ENCODE results near the gene GYPC.

Gene GYPC

GRCh38 chr2:126719833-126720351, 63.9 kb downstream of the GYPC start:
- ATAC-seq, result no peak
- TF ChIP-seq ZNF70 (CRISPR knock-in tag; IDR thresholded peaks at IDR 0.05) (no peak), ESRRG (CRISPR knock-in tag; IDR thresholded peaks at IDR 0.05) (no peak), ZFP30 (CRISPR knock-in tag; IDR thresholded peaks at IDR 0.05) (no peak), TCF4 (CRISPR knock-in tag; IDR thresholded peaks at IDR 0.05; ENCODE audit: borderline replicate concordance) (no peak), CSRNP3 (CRISPR knock-in tag; IDR thresholded peaks at IDR 0.05) (no peak), CSDC2 (CRISPR knock-in tag; IDR thresholded peaks at IDR 0.05) (no peak), ISL1 (CRISPR knock-in tag; IDR thresholded peaks at IDR 0.05) (no peak)

GRCh38 chr2:126720638-126721037, 64.7 kb downstream of the GYPC start:
- no peak for ATAC-seq
- no peak for TF ChIP-seq TCF4 (CRISPR knock-in tag; IDR thresholded peaks at IDR 0.05; ENCODE audit: borderline replicate concordance)

GRCh38 chr2:126722081-126722480, 66.1 kb downstream of the GYPC start:
- TF ChIP-seq ESRRG (CRISPR knock-in tag; IDR thresholded peaks at IDR 0.05) (no peak), ZC3H10 (CRISPR knock-in tag; IDR thresholded peaks at IDR 0.05) (no peak), OSR1 (CRISPR knock-in tag; IDR thresholded peaks at IDR 0.05) (no peak), ZNF70 (CRISPR knock-in tag; IDR thresholded peaks at IDR 0.05) (no peak), SNAI2 (CRISPR knock-in tag; IDR thresholded peaks at IDR 0.05) (no peak), PATZ1 (CRISPR knock-in tag; IDR thresholded peaks at IDR 0.05; ENCODE audit: borderline replicate concordance) (no peak)
- no peak for ATAC-seq

- TF ChIP-seq TCF4 (CRISPR knock-in tag; IDR thresholded peaks at IDR 0.05; ENCODE audit: borderline replicate concordance) (no peak), POU6F1 (CRISPR knock-in tag; IDR thresholded peaks at IDR 0.05; ENCODE audit: borderline replicate concordance, low read depth) (no peak)
- no peak for ATAC-seq
Observed at GRCh38 chr2:126722546-126722945, 66.6 kb downstream of the GYPC start.

GRCh38 chr2:126723281-126723815, 67.4 kb downstream of the GYPC start:
- no peak for ATAC-seq
- TF ChIP-seq SNAI2 (CRISPR knock-in tag; IDR thresholded peaks at IDR 0.05) (no peak), GLIS3 (CRISPR knock-in tag; IDR thresholded peaks at IDR 0.05) (no peak), POU6F1 (CRISPR knock-in tag; IDR thresholded peaks at IDR 0.05; ENCODE audit: borderline replicate concordance, low read depth) (no peak), ARNTL (CRISPR knock-in tag; IDR thresholded peaks at IDR 0.05; ENCODE audit: borderline replicate concordance, low read depth) (no peak), RARB (CRISPR knock-in tag; IDR thresholded peaks at IDR 0.05) (no peak), PPARA (CRISPR knock-in tag; IDR thresholded peaks at IDR 0.05; ENCODE audit: borderline replicate concordance) (no peak), ZNF8 (CRISPR knock-in tag; IDR thresholded peaks at IDR 0.05) (no peak), BACH2 (CRISPR knock-in tag; IDR thresholded peaks at IDR 0.05; ENCODE audit: borderline replicate concordance) (no peak), PATZ1 (CRISPR knock-in tag; IDR thresholded peaks at IDR 0.05; ENCODE audit: borderline replicate concordance) (no peak), TCF4 (CRISPR knock-in tag; IDR thresholded peaks at IDR 0.05; ENCODE audit: borderline replicate concordance) (no peak), ZFP3 (CRISPR knock-in tag; IDR thresholded peaks at IDR 0.05) (no peak), ZNF70 (CRISPR knock-in tag; IDR thresholded peaks at IDR 0.05) (no peak)

All from SK-N-SH treated with all-trans-retinoic acid at 6 μM for 48 hours (cell line).